SK-N-SH (cell line): ENCODE measurements around the gene TCHH. TPM values are rescaled to one million over a fixed set of nuclear protein-coding genes. Genes with fewer than 3 reads are reported as not detected.

Source experiments
- CTCF ChIA-PET: fragments of 300-600, 350-600 bp; formaldehyde crosslinking; extraction: SDS; loops from one replicate; lab custom pipeline; 2021; lab: Yijun Ruan, JAX
- POLR2A ChIA-PET: fragments of 350-600 bp; sonication (Branson Sonifier 250); formaldehyde crosslinking; extraction: SDS; loops from one replicate; lab custom pipeline; 2020; ENCODE audit warnings: antibody characterized with exemption, inconsistent platforms; lab: Yijun Ruan, JAX
- DNase-seq: peaks from one replicate; pipeline ENCODE4 v3.0.0; 2012
- H2AFZ ChIP-seq: fragments of 200-600 bp; sonication (generic); 2 replicates; pipeline ENCODE4 v1.8.1; 2016; ENCODE audit warnings: antibody characterized with exemption, mild to moderate bottlenecking, low read depth
- H3F3A ChIP-seq: fragments of 200-600 bp; sonication (generic); replicated peaks from 2 replicates; pipeline ENCODE3; 2016; ENCODE audit warnings: antibody characterized with exemption, mild to moderate bottlenecking; ENCODE audit not compliant: insufficient read depth
- H3K27ac ChIP-seq, 2 experiments: fragments of 200-500 bp in 1 of 2; fragments of 200-600 bp in 1 of 2; sonication (Bioruptor generic) in 1 of 2; sonication (generic), shearing (Covaris generic) in 1 of 2; 2 replicates each; pipeline versions ENCODE4 v1.5.1 to v1.6.1; 2014 to 2016; ENCODE audit warnings: low read depth in 2 of 2, inconsistent platforms in 1 of 2, low read length in 1 of 2, mild to moderate bottlenecking in 1 of 2, mixed read lengths in 1 of 2
- H3K27me3 ChIP-seq: fragments of 200-600 bp; sonication (generic), shearing (Covaris generic); 2 replicates; pipeline ENCODE4 v1.6.1; 2016; ENCODE audit warnings: mixed run types; ENCODE audit not compliant: insufficient read depth
- H3K36me3 ChIP-seq, 2 experiments: fragments of 200-500 bp in 1 of 2; fragments of 200-600 bp in 1 of 2; sonication (Bioruptor generic) in 1 of 2; sonication (generic) in 1 of 2; replicated peaks in 1 of 2; 2 replicates each; pipeline versions ENCODE3 to v1.5.1; 2014 to 2016; ENCODE audit warnings: low read length in 1 of 2, mild to moderate bottlenecking in 1 of 2; ENCODE audit not compliant: insufficient read depth in 2 of 2, control insufficient read depth in 1 of 2
- H3K4me1 ChIP-seq, 2 experiments: fragments of 200-500 bp in 1 of 2; fragments of 200-600 bp in 1 of 2; sonication (Bioruptor generic) in 1 of 2; sonication (generic), shearing (Covaris generic) in 1 of 2; 2 replicates each; pipeline versions ENCODE4 v1.5.1 to v1.6.1; 2014 to 2016; ENCODE audit warnings: low read depth in 1 of 2, low read length in 1 of 2, mixed run types in 1 of 2; ENCODE audit not compliant: insufficient read depth in 2 of 2, control insufficient read depth in 1 of 2
- H3K4me2 ChIP-seq: fragments of 200-600 bp; sonication (generic), shearing (Covaris generic); 2 replicates; pipeline ENCODE4 v1.6.1; 2017; ENCODE audit warnings: mixed run types
- H3K4me3 ChIP-seq, 2 experiments: fragments of 200-500 bp in 1 of 2; fragments of 200-600 bp in 1 of 2; sonication (Bioruptor generic) in 1 of 2; sonication (generic), shearing (Covaris generic) in 1 of 2; 2 replicates each; pipeline versions ENCODE4 v1.5.1 to v1.8.1; 2014 to 2016; ENCODE audit warnings: low read depth in 2 of 2, inconsistent platforms in 1 of 2, low read length in 1 of 2, mild to moderate bottlenecking in 1 of 2, mixed read lengths in 1 of 2, moderate library complexity in 1 of 2
- H3K79me2 ChIP-seq: fragments of 200-600 bp; sonication (generic); 2 replicates; pipeline ENCODE4 v1.8.1; 2017; ENCODE audit warnings: mild to moderate bottlenecking; ENCODE audit not compliant: insufficient read depth
- H3K9ac ChIP-seq: fragments of 200-600 bp; sonication (generic); 2 replicates; pipeline ENCODE4 v1.6.1; 2017; ENCODE audit warnings: mixed run types
- H3K9me2 ChIP-seq: fragments of 200-600 bp; sonication (generic); 2 replicates; pipeline ENCODE4 v1.6.1; 2017; ENCODE audit warnings: mixed run types
- H3K9me3 ChIP-seq: fragments of 200-600 bp; sonication (generic); 2 replicates; pipeline ENCODE4 v1.6.1; 2017; ENCODE audit warnings: mixed run types, mild to moderate bottlenecking, moderate library complexity
- H4K20me1 ChIP-seq: fragments of 200-600 bp; sonication (generic); 2 replicates; pipeline ENCODE4 v1.6.1; 2017; ENCODE audit warnings: mild to moderate bottlenecking, mixed run types; ENCODE audit not compliant: insufficient read depth
- ELF1 ChIP-seq: IDR thresholded peaks from 2 replicates; pipeline ENCODE4 v1.4.0; 2012
- EP300 ChIP-seq, 2 experiments: IDR thresholded peaks; 2 replicates each; pipeline versions ENCODE4 v1.4.0 to v1.6.1; 2012; ENCODE audit warnings: borderline replicate concordance in 1 of 2, low read depth in 1 of 2, low read length in 1 of 2
- FOSL2 ChIP-seq: IDR thresholded peaks from 2 replicates; pipeline ENCODE4 v1.4.0; 2012; ENCODE audit warnings: low read depth, mild to moderate bottlenecking, moderate library complexity, borderline replicate concordance
- FOXJ3 ChIP-seq: sonication (generic); formaldehyde crosslinking; IDR thresholded peaks from 2 replicates; pipeline ENCODE4 v1.5.1; 2020; ENCODE audit warnings: mild to moderate bottlenecking, missing genetic modification reagents
- GATA2 ChIP-seq: sonication (generic); formaldehyde crosslinking; IDR thresholded peaks from 2 replicates; pipeline ENCODE4 v1.5.0; 2020; ENCODE audit warnings: mild to moderate bottlenecking, missing genetic modification reagents
- MAX ChIP-seq: IDR thresholded peaks from 2 replicates; pipeline ENCODE4 v1.4.0; 2012; ENCODE audit warnings: low read depth
- POLR2AphosphoS5 ChIP-seq: IDR thresholded peaks from 2 replicates; pipeline ENCODE4 v1.6.1; 2012; ENCODE audit warnings: low read depth, low read length
- RCOR1 ChIP-seq: fragments of 150-350 bp; IDR thresholded peaks from 2 replicates; pipeline ENCODE4 v1.6.1; 2017; ENCODE audit warnings: antibody characterized with exemption, low read length
- SMC3 ChIP-seq: IDR thresholded peaks from 2 replicates; pipeline ENCODE4 v1.6.1; 2012; ENCODE audit warnings: low read depth, low read length, improper control_type of control experiment
- TAF1 ChIP-seq: IDR thresholded peaks from 2 replicates; pipeline ENCODE4 v1.6.1; 2012; ENCODE audit warnings: low read depth, mild to moderate bottlenecking, low read length, moderate library complexity, borderline replicate concordance
- TEAD4 ChIP-seq: IDR thresholded peaks from 2 replicates; pipeline ENCODE4 v1.4.0; 2012; ENCODE audit warnings: mild to moderate bottlenecking, borderline replicate concordance; ENCODE audit not compliant: insufficient read depth
- USF2 ChIP-seq: fragments of 150-350 bp; IDR thresholded peaks from 2 replicates; pipeline ENCODE4 v1.6.1; 2017; ENCODE audit warnings: antibody characterized with exemption, low read length, low read depth, borderline replicate concordance
- polyA plus RNA-seq, 3 experiments: library from polyadenylated mRNA; depleted of rRNA; stranded (reverse); fragments of >200 nt; gene quantifications; 2 replicates each; pipeline ENCODE4 v1.2.3, GENCODE V29; 2012
- small RNA-seq, 7 experiments: library from RNA; depleted of rRNA; stranded (forward); fragments of <200 nt; gene quantifications; one replicate each; pipeline ENCODE3, GENCODE V24; 2012

Gene TCHH
- polyA plus RNA-seq, 1 of the 3 experiments (the other 2 are of a cell fraction) = not detected

- no peak overlapping the region for H3K4me3 ChIP-seq
- no peaks in the 10 kb centered on the region for H3K9me3 ChIP-seq
- H3K4me2 ChIP-seq = no peak overlapping the region
- no peaks in the 10 kb centered on the region for H3K9me2 ChIP-seq
- no peaks in the 10 kb centered on the region for H3K79me2 ChIP-seq
- H3F3A ChIP-seq = no peaks in the 10 kb centered on the region
- no peak overlapping the region for H3K9ac ChIP-seq
- CTCF ChIA-PET = interaction anchor here (1.4 kb wide), 1 partner anchor 9 kb away, joined by 5 read pairs; no protein-coding TSS in a partner anchor
- H3K4me1 ChIP-seq = no peaks in the 10 kb centered on the region
- H2AFZ ChIP-seq = no peak overlapping the region
- POLR2A ChIA-PET = no interaction called here
- H3K36me3 ChIP-seq = no peaks in the 10 kb centered on the region
- no peak for TF ChIP-seq MAX
- TF ChIP-seq ELF1 = no peak
- no peak for TF ChIP-seq SMC3
- no peak for TF ChIP-seq USF2
- no peak for TF ChIP-seq FOSL2
- no peak for TF ChIP-seq TAF1
- TF ChIP-seq FOXJ3 (CRISPR knock-in tag) = no peak
- TF ChIP-seq RCOR1 = no peak
- no peak for TF ChIP-seq GATA2 (CRISPR knock-in tag)
- TF ChIP-seq TEAD4 = no peak
- TF ChIP-seq EP300 (IDR thresholded peaks at IDR 0.05; ENCODE audit: borderline replicate concordance in 1 of 2, low read depth in 1 of 2, low read length in 1 of 2) = no peak
- TF ChIP-seq POLR2AphosphoS5 = no peak
- DNase-seq = no peak
- no peaks in the 10 kb centered on the region for H4K20me1 ChIP-seq
- peaks cover 30% of the 10 kb centered on the region for H3K27me3 ChIP-seq
- H3K27ac ChIP-seq = no peak overlapping the region
Observed at GRCh38 chr1:152061952-152062351, 53.3 kb downstream of the TCHH start.

Small RNAs within 50 kb of the gene (small RNA-seq; reads per million reads assigned to genes)
- gene SPTLC1P4 = 0 reads per million in 7 experiments

Other genes with a start within 250 kb of the TCHH start
- gene THEM4, start 205.9 kb downstream of the TCHH start, polyA plus RNA-seq (2012; rRNA removed) = 10.1 and 14.1 TPM in 2 replicates
- 141 and 161 TPM in 2 replicates for gene S100A10, start 121.6 kb downstream of the TCHH start, polyA plus RNA-seq (2012; rRNA removed)
- 565 and 736 TPM in 2 replicates for gene S100A11, start 78.4 kb downstream of the TCHH start, polyA plus RNA-seq (2012; rRNA removed)
- not detected in 2 replicates for gene TCHHL1, start 26.4 kb downstream of the TCHH start, polyA plus RNA-seq (2012; rRNA removed)
- gene RPTN, start 43.8 kb upstream of the TCHH start, polyA plus RNA-seq (2012; rRNA removed) = not detected in 2 replicates
- not detected in 2 replicates for gene HRNR, start 108.7 kb upstream of the TCHH start, polyA plus RNA-seq (2012; rRNA removed)
- gene FLG, start 209.8 kb upstream of the TCHH start, polyA plus RNA-seq (2012; rRNA removed) = not detected in 2 replicates
- not detected in 2 replicates for gene FLG2, start 244.6 kb upstream of the TCHH start, polyA plus RNA-seq (2012; rRNA removed)